RKO (cell line): ENCODE measurements around the gene HDLBP.
A peak's percentile ranks its signal among the peaks of the same experiment; 100 is the strongest.

Experiments used
- DNase-seq: peaks from one replicate; pipeline ENCODE4 v3.0.0-alpha.2; 2016; ENCODE audit warnings: low spot score

The HDLBP gene

DNA sequence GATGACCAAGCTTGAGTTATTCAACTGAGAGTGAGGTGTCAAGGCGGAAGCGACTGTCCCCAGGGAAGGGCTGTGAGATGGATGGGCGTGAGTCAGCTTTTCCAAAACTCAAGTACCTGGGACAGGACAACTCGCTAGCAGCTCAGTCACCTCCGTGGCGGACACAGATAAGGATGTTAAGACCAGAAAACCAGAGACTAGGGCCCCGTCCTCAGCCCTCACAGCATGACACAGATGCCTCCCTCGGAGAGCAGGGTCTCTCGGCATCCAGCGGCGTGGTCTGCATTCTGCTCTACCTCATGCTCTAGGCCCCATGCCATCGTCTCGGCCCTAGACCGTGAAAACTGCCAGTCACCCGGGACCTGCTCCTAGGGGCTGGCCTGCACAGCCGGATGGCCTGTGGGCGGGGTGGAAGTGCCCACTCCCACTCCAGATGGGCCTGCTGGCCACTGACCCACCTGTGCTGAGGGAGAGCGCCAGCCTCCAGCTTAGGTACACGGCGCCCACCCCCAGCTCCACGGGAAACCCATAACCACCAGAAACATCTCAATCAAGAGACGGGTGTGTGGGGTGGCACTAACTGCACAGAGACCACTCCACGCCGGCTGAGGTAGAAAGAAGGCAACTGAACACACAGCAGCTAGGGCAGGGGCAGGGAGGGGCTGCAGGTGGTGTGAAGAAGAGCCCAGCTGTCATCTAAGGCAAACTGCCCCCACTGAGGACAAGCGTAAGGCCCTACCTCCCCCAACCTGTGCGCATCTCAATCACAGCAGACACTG, 87.2 kb downstream of the HDLBP start:
- no peak for DNase-seq

DNA sequence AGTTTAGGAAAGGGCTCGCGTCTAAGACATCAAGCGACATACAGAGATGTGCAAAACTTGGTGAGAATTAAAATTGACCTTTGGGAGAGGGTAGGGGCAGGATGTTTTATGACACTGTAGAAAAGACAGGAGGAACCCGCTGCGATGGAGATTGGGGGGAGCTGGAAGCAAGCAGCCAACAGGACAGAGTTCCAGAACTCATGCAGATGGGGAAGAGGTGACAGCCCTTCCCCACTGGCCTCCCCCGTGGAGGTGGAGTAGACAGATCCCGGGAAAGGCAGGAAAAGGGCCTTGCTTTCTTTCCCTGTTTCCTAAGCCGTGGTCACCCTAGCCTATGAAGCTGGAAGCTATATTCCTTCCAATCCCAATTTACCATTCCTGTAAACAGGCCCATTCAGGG, 87.9 kb downstream of the HDLBP start:
- DNase-seq = no peak

DNA sequence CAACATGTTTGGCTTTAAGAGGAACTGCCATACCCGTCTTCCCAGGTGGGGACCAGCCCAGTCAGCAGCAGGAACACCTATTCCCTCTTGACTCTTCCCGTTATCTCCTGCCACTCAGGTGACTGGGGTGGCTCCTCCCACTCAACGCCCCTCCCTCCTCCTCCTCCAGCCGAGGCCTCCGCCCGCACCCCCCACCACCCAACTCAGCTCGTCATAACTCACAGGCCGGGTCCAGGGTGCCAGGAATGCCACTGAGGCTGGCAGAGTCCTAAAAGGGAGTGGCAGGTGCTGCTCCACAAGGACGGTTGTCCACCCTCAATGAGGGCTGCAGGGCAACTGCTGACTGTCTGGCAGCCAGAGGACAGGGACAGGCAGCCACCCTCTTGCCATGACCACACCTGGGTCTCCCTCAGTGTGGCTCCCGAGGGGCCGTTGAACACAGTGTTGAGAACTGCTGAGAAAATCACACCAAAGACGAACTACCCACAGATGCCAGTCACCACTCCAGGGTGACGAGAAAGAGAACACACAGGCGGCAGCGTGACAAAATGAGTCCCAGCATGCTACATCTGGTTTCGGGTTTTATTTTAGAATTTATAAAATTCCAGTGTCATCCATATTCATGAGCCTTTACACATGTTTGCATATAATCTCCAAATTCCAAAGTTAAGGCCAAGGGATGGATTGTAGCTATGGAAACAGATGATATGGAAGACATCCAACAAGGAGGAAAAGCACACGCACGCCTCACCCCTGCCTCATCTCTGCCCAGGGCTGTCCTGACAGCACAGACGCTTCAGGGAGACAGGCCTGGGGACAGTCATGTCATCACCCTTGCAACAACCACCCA, 88.5 kb downstream of the HDLBP start:
- no peak for DNase-seq

DNA sequence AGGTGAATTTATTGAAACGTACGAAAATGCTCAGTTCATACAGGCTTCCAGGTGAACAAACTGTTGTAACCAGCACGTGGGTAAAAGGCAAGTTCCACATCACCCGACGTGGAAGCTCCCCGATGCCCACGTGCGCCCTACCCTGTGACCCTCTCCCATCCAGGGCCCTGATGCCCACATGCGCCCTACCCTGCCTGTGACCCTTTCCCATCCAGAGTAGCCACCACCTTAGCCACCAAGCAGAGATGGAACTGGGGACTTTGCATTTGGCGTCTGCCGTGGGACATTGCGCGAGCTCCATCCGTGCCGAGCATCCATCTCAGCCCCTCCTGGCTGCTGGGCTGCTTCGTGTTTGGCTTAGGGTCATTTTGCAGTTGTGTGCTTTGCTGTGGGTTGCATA, 89.5 kb downstream of the HDLBP start:
- DNase-seq = no peak

DNA sequence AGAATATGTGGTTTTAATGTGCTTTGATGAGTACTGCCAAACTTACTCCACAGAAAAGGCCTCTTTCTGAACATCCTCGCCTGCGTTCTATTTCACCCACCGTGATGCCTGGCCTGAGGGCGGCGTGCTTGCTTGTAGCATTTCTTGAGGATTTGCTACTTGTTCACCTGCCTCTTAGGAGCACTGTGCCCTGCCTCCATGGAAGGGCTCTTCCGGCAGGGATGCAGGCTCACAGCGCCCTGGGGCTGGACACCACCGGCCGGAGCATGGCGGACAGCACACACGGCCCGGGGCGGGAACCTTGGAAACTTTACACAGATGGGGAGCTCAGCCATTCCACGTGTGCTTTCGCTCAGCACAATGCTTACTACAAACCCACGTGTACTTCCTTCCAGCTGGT, 89.9 kb downstream of the HDLBP start:
- no peak for DNase-seq

DNA sequence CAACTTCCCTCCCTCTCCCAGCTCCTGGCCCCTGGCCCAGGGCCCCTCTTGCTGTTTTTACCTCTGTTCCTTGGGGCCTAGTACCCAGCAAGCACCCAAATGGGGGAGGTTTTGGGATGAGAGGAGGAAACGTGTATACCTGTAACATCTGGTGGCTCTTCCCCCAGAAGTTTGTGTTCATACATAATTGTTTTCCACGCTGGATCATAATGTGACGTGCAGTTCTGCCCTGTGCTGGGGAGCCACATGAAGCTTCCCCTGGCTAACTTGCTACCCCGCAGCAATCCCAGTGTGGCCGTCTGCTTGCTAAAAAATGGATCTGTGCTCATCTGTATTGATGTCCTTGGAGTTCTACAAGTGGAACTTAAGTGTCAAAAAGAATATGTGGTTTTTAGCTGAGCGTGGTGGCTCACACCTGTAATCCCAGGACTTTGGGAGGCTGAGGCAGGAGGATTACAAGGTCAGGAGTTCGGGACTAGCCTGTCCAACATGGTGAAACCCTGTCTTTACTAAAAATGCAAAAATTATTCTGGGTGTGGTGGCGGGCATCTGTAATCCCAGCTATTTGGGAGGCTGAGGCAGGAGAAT, 90.5 kb downstream of the HDLBP start:
- no peak for DNase-seq

DNA sequence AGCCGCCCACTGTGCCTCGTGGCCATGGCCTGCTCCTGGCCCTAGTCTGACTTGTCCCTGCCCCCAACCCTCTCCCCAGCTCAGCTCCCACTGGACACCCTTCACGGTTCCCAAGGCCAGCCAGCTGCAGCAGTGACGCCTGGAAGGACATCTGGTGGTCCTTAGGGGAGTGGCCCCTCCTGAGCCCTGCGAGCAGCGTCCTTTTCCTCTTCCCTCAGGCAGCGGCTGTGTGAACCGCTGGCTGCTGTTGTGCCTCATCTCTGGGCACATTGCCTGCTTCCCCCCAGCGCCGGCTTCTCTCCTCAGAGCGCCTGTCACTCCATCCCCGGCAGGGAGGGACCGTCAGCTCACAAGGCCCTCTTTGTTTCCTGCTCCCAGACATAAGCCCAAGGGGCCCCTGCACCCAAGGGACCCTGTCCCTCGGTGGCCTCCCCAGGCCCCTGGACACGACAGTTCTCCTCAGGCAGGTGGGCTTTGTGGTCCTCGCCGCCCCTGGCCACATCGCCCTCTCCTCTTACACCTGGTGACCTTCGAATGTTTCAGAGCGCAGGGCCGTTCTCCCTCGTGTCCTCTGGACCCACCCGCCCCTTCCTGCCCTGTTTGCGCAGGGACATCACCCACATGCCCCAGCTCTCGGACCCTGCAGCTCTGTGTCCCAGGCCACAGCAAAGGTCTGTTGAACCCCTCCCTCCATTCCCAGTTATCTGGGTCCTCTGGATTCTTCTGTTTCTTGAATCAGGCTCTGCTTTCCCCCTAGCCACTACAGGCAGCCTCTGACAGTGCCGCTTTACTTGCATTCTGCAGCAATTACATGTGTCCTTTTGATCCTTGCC, 91.2 kb downstream of the HDLBP start:
- no peak for DNase-seq

DNA sequence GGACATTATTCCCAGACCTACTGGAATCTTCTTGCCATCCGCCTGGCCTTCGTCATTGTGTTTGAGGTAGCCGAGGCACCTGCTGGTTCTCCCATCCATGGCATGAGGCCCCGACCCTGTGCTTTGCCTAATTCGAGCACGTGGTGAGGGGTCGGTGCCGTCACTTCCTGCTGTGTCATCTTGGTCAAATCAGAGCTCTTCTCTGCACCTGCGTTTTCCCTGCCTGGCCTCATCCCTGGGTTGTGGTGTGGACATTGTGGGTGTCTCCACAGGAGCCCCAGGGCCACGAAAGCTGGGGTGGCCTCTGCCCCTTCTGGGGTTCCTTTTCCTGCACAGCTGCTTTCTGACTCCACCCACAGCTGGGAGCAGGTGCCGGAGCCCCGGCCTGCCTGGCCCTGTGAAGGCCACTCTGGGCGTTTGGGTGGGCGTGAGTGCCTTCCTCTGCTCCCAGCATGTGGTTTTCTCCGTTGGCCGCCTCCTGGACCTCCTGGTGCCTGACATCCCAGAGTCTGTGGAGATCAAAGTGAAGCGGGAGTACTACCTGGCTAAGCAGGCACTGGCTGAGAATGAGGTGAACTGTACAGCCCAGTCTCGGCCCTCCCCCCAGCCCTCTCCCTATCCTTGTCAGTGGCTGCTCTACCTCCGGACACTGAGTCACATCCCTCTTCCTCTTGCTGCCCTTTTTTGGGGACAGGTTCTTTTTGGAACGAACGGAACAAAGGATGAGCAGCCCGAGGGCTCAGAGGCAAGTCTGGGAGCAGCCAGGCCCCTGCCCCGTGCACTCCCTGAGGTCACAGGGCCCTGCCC, 92.1 kb downstream of the HDLBP start:
- DNase-seq = no peak

DNA sequence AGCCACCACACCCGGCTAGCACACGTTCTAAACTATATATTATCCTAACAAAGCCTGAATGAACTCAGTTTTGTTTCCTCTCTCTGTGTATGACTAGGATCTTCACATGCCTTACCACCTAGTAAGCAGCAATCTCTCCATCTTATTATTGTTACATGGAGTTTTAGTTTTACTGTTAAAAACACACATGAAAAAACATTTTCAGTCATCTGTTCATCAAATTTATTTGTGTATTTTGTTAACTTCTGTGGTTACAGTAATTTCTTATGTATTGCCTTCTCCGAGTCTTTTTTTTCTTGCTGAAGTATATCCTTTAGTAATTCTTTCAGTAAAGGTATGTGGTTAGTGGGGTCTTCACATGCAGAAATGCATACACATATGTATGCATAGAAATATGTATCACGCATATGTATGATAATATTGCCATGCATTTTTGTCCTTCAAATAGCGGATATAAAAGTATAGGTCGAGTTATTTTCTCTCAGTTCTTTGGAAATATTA, 95.6 kb downstream of the HDLBP start:
- DNase-seq = no peak

DNA sequence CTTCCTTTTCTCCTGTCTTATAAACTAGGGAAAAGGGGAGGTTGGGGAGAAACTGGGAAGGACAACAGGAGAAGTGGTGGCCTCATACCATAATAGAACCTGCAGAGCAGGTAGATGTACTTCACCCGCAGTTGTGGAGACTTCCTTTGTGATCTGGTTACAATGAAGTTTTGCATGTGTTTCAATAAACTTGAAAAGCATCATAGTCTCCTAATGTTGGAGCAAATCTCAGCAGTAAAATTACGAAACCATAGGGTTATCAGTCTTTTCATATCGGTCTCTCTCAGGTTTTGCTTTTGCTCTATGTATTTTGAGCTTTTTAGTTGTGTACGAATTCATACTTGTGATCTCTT, 96.5 kb downstream of the HDLBP start:
- DNase-seq = no peak

DNA sequence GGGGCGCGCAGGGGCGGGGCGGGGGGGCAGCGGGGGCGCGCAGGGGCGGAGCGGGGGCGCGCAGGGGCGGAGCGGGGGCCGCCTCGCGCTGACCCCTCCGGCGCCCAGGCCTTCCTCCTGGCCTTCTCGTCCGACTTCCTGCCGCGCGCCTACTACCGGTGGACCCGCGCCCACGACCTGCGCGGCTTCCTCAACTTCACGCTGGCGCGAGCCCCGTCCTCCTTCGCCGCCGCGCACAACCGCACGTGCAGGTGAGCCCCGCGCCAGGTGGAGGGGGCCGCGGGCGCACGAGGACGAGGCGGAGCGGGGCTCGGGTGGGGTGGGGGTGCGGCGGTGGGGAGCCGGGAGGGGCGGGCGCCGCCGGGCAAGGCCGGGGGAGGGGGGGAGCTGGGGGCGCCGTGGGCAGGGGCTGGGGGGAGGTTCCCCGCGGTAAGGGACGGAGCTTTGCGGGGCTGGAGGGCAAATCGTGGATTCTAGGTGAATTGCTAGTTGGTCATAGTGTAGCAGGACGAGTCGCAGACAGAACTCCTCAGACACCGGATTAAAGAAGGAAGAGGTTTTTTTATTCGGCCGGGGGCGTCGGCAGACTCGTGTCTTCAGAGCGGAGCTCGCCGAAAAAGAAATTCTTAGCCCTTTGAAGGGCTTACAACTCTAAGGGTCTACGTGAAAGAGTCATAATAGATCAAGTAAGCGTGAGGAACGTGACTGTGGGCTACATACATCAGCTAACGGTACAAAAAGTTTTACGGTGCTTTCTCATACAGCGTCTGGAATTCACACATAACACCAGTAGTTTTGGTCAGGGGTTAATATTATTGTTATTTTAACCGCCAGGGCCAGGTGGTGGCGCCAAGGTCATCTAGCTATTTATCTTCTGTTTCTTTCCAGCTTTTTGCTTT, 97.1 kb downstream of the HDLBP start:
- DNase-seq = peak; percentile 82

DNA sequence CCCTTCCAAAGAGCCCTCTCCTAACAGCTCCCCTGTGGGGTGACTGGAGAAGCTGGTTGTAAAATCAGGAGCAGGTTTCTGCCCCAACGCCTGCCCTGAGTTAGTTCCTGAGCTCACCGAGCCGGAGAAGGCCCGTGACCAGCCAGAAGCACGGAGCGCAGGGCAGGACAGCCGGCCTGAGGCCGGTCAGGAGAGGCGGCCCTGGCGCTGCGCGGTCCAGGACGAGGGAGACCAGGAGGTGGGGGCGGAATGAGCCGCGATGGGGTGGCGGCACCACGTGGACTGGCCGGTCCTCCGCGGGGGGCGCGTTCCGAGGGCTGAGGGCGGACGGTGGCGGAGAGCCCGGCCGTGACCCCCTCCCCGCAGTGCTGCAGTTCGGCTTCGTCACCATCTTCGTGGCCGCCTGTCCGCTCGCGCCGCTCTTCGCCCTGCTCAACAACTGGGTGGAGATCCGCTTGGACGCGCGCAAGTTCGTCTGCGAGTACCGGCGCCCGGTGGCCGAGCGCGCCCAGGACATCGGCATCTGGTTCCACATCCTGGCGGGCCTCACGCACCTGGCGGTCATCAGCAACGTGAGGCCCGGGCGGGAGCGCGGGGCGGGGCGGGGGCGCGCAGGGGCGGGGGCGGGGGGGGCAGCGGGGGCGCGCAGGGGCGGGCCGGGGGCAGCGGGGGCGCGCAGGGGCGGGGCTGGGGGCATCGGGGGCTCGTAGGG, 98.0 kb downstream of the HDLBP start:
- DNase-seq = peak; percentile 81

DNA sequence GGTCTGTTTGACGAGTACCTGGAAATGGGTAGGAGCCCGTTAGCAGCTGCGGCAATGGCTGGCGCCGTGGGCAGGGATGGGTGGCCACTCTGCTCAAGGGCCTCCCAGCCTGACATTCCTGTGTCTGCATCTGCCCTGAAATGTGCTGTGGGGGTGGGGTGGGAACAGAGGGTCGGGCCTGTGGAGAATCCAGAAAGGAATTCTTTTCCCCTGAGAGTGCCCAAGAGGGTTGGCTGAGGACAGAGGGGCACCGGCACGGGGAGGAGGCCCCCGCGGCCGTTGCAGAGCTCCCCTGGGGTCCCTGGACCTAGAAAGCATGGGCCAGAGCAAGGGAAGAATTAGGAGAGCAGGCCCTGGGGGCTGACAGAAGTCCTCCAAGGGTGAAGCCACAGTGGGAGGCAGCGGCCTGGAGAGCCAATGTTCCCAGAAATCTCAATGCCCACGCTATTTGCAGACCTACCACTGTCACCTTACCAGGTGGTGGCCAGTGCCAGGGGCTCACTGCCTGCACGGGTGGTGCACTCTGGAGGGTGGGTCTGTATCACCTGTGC, 99.2 kb downstream of the HDLBP start:
- no peak for DNase-seq

DNA sequence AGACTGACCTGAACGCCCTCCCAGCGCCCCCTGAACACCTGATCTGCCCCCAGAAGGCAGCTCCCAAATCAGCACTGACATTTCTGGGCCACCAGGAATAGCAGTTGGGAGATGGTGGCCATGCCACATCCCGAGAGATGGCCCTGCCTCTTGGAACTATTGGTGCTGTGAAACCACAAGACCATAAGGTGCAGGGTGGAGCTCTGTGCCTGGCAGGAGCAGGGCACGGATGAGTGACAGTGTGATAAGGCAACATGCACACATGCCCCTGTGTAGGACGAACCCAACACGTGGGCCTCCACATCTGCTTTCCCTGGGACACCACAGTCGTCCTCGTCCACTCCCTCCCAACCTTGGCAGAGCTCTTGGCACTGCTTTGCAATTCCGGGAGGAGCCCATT, 100.1 kb downstream of the HDLBP start:
- DNase-seq = no peak

DNA sequence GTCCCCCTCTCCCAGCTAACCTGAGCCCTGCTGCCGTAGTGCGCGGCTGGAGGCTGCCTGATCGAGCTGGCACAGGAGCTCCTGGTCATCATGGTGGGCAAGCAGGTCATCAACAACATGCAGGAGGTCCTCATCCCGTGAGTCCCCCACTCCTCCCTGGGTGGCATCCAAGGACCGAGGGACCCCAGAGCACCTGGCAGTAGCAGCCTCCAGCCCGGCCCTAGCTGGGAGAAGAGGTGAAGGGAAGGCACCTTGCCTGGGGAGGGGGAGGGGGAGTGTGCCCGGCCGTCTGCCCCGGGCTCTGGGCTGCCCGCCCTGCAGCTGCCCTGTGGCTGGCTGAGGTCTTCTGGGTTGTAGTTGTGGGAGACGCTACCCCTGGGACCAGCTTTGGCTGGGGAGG, 100.7 kb downstream of the HDLBP start:
- no peak for DNase-seq

DNA sequence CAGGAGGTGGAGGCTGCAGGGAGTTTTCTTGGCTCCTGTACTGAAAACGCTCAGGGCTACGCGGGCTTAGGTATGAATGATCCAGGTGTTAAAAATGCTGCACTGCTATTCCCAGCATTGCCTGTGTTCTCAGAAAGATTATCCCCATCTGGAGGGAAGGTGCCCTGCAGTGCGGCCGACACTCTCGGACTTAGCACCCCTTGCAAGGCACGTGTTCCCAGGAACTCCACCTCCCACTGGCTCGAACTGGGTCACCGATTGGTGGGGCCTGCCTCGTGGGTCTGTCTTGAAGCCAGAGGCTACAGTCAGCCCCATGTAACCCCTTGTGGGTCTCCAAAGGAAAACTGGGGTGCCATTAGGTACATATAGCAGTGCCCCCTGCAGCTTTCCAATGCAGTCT, 101.3 kb downstream of the HDLBP start:
- no peak for DNase-seq

DNA sequence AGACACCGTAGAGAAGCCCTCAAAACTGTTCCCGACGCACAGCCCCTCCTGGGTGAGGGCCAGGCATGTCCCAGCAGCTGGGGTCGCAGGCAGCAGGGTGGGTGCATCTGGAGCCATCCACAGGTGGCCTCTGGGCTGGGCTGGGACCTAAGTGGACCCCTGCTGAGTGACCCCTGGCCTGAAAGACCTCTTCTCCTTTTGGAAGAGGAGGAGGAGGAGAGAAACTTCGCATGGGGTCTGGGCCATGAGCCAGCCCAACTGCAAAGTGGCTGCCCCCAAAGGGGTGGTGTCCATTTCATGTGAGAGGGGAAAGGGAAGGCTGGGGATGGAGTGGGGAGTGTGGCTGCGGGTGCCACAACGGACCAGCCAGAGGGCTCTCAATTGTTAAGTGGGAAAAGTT, 101.9 kb downstream of the HDLBP start:
- no peak for DNase-seq

DNA sequence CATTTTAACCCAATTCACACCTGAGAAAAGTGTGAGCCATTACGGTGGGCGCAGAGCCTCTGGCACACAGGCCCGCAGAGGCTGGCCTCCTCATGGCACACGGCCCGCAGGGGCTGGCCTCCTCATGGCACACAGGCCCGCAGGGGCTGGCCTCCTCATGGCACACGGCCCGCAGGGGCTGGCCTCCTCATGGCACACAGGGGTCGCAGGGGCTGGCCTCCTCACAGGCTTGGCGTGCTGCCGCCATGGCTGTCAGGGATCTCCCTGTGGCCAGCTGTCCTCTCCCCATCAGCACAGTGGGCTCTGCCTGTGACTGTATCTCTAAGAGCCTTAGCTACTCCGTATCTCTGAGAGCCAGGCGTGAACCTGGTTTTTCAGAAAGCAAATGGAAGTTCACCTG, 102.4 kb downstream of the HDLBP start:
- no peak for DNase-seq

DNA sequence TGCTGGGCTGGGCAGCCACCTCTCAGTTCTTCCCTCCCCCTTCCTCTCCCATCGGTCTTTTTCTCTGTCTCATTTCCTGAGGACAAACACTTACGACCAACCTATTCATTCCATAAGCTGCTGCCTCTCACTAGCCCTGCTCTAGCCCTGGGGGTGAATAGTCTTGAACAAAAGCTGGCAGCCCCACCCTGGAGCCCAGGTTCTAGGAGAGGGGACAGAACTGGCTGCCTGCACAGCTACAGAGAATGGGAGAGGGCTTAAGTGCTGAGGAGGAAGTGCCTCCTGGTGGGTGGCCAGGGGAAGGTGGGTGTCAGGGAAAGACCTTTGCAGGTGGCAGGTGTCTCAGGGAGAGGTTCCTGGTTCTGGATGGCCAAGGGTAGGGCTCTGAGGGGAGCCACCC, 104.2 kb downstream of the HDLBP start:
- DNase-seq = no peak
